Measurements from ENCODE around the gene STRA6. TPM values are rescaled to one million over a fixed set of nuclear protein-coding genes. Genes with fewer than 3 reads are reported as not detected.

STRA6 gene

DNA sequence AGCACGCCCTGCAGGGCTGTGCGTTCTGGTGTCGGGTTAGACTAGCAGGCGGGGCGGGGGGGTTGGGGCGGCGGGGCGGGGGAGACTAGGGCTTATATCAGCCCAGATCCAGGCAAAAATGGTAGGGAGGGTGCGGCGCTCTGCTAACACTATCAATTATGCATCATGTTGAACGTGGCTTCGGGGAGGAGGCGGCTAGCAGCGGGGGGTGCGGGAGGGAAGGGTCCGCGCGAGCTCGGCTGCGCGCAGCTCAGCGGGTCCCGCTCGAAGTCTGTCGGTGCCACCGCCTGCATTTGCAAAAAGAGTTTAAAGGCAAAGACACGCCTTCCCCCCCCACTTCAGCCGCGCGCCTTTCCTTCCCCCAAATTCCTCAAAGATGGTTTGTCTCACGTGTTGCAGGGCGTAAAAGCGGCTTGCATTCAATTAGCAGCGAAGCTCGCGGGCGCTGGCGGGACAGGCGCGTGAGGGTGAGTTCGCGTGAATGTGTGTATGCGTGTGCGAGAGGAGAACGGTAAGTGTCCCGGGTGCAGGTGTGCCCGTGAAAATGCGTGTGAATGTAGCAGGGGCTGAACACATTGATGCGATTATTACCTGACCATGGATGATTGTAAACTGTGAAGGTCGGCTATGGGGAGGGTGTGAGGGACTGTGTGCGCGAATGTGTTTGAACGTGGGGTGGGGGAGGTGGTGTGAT is 72.3 kb downstream of the STRA6 start, which contains the start of gene ISLR2:
TSS of gene ISLR2 (plus strand) at position 432 of the 694 bp plus-strand sequence. CDS start 2,169 bp downstream, outside the sequence.
- no peaks in the 10 kb centered on the region for H3K36me3 ChIP-seq (replicated peaks in 1 of 2; ENCODE audit: control insufficient read depth in 2 of 2, insufficient read depth in 2 of 2, low read length in 2 of 2)

DNA sequence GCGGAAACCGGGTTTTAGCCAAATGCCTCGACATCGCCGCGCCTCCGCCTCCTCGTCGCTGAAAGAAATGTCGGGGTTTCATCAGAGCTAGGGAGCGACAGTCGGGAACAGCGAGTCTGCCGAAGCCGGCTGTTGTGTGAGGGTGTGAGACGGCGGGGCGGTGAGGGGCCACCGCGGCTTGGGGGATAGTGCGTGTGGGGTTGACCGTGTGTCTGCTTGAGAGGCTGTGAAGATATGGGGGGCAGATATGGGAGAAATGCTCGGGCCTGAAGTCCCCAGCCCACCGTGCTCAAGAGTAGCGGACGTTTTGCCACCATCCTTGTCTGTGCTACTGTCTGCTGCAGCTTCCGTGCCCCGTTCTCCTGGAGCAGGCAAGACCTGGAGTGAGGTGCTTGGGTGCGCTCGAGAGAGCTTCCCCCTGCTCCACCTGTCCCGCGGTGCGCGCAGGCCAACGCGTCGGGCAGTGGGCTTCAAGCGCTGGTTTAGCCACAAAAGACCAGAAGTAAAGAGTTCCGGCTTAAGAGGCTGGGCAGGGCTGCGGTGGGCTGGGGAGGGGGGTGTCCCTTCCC is 72.9 kb downstream of the STRA6 start:
- Histone ChIP-seq H3K79me1 (ENCODE audit: low read depth, low read length) (peaks cover 4% of the 10 kb centered on the region), H2BK12ac (ENCODE audit: low read length) (peak overlapping the region; percentile 97), H3K36me3 (replicated peaks in 1 of 2; ENCODE audit: control insufficient read depth in 2 of 2, insufficient read depth in 2 of 2, low read length in 2 of 2) (no peaks in the 10 kb centered on the region), H2BK15ac (ENCODE audit: low read length) (peak overlapping the region; percentile 19), H3K4me1 (ENCODE audit: control insufficient read depth in 2 of 2, insufficient read depth in 1 of 2, low read depth in 1 of 2, low read length in 2 of 2) (peaks cover 29 to 34% of the 10 kb centered on the region in 2 donors), H3K4me3 (ENCODE audit: low read length in 2 of 2) (peak overlapping the region; percentile 48 to 63), H2AK5ac (ENCODE audit: low read depth, low read length) (peak overlapping the region; percentile 91), H2BK5ac (ENCODE audit: low read length) (no peak overlapping the region), H3K4me2 (ENCODE audit: insufficient read depth, low read length, poor library complexity, severe bottlenecking) (peak overlapping the region; percentile 82), H3K9ac (ENCODE audit: low read depth, low read length, poor library complexity) (peak overlapping the region; percentile 78), H4K8ac (ENCODE audit: low read depth, low read length) (no peak overlapping the region), H3K27me3 (ENCODE audit: control insufficient read depth in 3 of 3, insufficient read depth in 3 of 3, low read depth in 1 of 3, low read length in 3 of 3) (peaks cover 62 to 78% (median 69%) of the 10 kb centered on the region in 3 experiments), H3K14ac (ENCODE audit: low read length) (peak overlapping the region; percentile 65), H3K23ac (ENCODE audit: low read depth, low read length, poor library complexity) (peak overlapping the region; percentile 60), H3K9me3 (replicated peaks in 1 of 2; ENCODE audit: control insufficient read depth in 2 of 2, insufficient read depth in 1 of 2, low read depth in 1 of 2, low read length in 2 of 2) (peaks cover 21 to 25% of the 10 kb centered on the region in 2 donors), H3K27ac (replicated peaks; ENCODE audit: low read length) (no peak overlapping the region), H4K91ac (ENCODE audit: low read depth, low read length, poor library complexity) (peak overlapping the region; percentile 73), H3K4ac (ENCODE audit: low read length) (no peak overlapping the region), H2BK120ac (ENCODE audit: low read depth, low read length) (peak overlapping the region; percentile 51), H2AFZ (ENCODE audit: low read length) (peak overlapping the region; percentile 90), H3K18ac (ENCODE audit: low read length) (peak overlapping the region; percentile 95)
- WGBS, 2 donors (ENCODE audit: extremely low coverage in 2 of 2, insufficient read length in 2 of 2, insufficient replicate concordance in 1 of 2) = no CpG with 5 or more reads among the region's 40 CpGs
- no peak for DNase-seq (ENCODE audit: low spot score)

More for the DNA sequence above, 72.3 kb downstream of the STRA6 start, which contains the start of gene ISLR2:
- peak within 1 kb of the TSS; percentile 48 to 63 for H3K4me3 ChIP-seq (ENCODE audit: low read length in 2 of 2)
- peaks cover 25 to 27% of the 10 kb centered on the region in 2 donors for H3K9me3 ChIP-seq (replicated peaks in 1 of 2; ENCODE audit: control insufficient read depth in 2 of 2, insufficient read depth in 1 of 2, low read depth in 1 of 2, low read length in 2 of 2)
- peak within 1 kb of the TSS; percentile 73 for H4K91ac ChIP-seq (ENCODE audit: low read depth, low read length, poor library complexity)
- H2BK12ac ChIP-seq (ENCODE audit: low read length) = peak within 1 kb of the TSS; percentile 97
- DNase-seq (ENCODE audit: low spot score) = no peak
- peak within 1 kb of the TSS; percentile 51 for H2BK120ac ChIP-seq (ENCODE audit: low read depth, low read length)
- H3K14ac ChIP-seq (ENCODE audit: low read length) = peak within 1 kb of the TSS; percentile 67
- H3K4me1 ChIP-seq (ENCODE audit: control insufficient read depth in 2 of 2, insufficient read depth in 1 of 2, low read depth in 1 of 2, low read length in 2 of 2) = peaks cover 29 to 37% of the 10 kb centered on the region in 2 donors
- H3K23ac ChIP-seq (ENCODE audit: low read depth, low read length, poor library complexity) = peak within 1 kb of the TSS; percentile 94
- H3K27ac ChIP-seq (replicated peaks; ENCODE audit: low read length) = no peak within 1 kb of the TSS
- peaks cover 64 to 84% (median 75%) of the 10 kb centered on the region in 3 experiments for H3K27me3 ChIP-seq (ENCODE audit: control insufficient read depth in 3 of 3, insufficient read depth in 3 of 3, low read depth in 1 of 3, low read length in 3 of 3)
- peak within 1 kb of the TSS; percentile 95 for H3K18ac ChIP-seq (ENCODE audit: low read length)
- H2AFZ ChIP-seq (ENCODE audit: low read length) = peak within 1 kb of the TSS; percentile 90
- no CpG with 5 or more reads among the region's 53 CpGs for whole genome bisulfite sequencing, 2 donors (ENCODE audit: extremely low coverage in 2 of 2, insufficient read length in 2 of 2, insufficient replicate concordance in 1 of 2)
- H2BK15ac ChIP-seq (ENCODE audit: low read length) = peak within 1 kb of the TSS; percentile 54
- H3K4me2 ChIP-seq (ENCODE audit: insufficient read depth, low read length, poor library complexity, severe bottlenecking) = peak within 1 kb of the TSS; percentile 82
- H3K9ac ChIP-seq (ENCODE audit: low read depth, low read length, poor library complexity) = peak within 1 kb of the TSS; percentile 78
- H4K8ac ChIP-seq (ENCODE audit: low read depth, low read length) = no peak within 1 kb of the TSS
- peaks cover 6% of the 10 kb centered on the region for H3K79me1 ChIP-seq (ENCODE audit: low read depth, low read length)
- no peak within 1 kb of the TSS for H3K4ac ChIP-seq (ENCODE audit: low read length)
- H2BK5ac ChIP-seq (ENCODE audit: low read length) = no peak within 1 kb of the TSS
- peak within 1 kb of the TSS; percentile 98 for H2AK5ac ChIP-seq (ENCODE audit: low read depth, low read length)

Small RNA genes within 50 kb of the gene (small RNA-seq; reads per million reads assigned to genes)
- gene RF00017 (ENCODE audit: insufficient read depth) = not detected

Data from neuronal stem cell (in vitro differentiated cells).